Hippocampal formation (tissue), 2 donors: ENCODE results near the gene CST3.
"Not testable (repeated sequence)": the region's sequence is repeated elsewhere in the genome, so short reads cannot be mapped to it uniquely, and the experiment has no call there.

ENCODE experiments used
- DNase-seq, 2 donors: peaks; one replicate each; lab custom pipeline; 2025; lab: John Stamatoyannopoulos, UW

Gene CST3, protein sequence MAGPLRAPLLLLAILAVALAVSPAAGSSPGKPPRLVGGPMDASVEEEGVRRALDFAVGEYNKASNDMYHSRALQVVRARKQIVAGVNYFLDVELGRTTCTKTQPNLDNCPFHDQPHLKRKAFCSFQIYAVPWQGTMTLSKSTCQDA

DNA sequence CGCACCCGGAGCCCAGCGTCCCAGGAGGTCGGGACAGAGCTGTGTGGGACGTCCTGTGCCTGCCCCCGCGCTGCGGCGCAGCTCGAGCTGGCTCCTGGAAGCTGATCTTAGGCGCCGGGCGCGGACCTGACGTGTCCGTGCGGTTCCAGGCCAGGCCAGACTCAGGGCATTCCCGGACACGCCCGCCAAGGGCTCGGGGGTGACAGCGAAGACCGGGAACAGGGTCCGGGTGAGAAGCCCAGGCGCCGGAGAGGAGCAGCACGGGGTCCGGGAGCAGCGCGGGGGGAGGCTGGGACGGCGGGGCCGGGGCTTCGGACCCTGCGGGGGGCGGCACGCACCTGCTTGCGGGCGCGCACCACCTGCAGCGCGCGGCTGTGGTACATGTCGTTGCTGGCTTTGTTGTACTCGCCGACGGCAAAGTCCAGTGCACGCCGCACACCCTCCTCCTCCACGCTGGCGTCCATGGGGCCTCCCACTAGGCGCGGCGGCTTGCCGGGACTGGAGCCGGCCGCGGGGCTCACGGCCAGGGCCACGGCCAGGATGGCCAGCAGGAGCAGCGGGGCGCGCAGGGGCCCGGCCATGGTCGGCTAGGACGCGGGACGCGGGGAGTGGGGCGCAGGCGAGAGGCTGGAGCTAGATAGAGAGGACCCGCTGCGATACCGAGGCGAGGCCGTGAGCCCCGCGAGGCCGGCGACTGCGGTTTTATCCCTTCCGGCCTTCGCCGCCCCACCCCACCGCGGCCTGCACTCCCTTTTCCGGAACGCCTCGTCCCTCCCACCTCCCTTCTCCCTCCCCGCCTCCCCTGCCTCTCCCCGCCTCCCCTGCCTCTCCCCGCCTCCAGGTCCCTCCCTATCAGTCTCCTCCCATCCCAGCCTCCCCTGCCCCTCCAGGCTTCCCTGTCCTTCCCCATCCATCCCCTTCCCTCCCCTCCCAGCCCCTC is at the start of gene CST3:
Gene CST3, minus strand, starts transcription at position 674 of the 940 bp plus-strand sequence. Its CDS starts 93 bp downstream, at position 581.
- peak; percentile 63 to 67 for DNase-seq

- no peak for DNase-seq
Measured at GRCh38 chr20:23686046-23686750, 48.4 kb upstream of the CST3 start.

- DNase-seq, result not testable (repeated sequence)
Measured at GRCh38 chr20:23685529-23685896, 47.8 kb upstream of the CST3 start.

GRCh38 chr20:23684261-23684660 is 46.5 kb upstream of the CST3 start:
- no peak for DNase-seq

DNA sequence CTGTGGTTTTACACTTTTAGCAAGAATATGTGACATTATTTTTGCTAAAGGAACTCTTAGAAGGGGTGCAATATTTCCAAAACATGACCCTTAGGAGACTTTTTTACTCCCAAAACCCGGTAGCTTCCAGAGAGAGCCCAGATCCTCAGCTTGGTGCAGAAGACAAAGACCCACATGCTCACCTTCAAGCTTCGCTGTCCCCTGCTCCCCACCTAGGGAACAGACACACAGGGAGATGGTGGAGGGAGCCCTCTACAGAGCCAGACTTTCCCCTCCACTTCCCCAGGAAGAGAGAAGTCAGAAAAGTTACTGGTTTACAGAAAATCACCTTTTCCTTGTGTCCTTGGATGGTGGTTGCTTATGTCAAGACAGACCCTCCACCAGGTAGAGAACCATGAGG is 46.1 kb upstream of the CST3 start:
- no peak for DNase-seq

DNA sequence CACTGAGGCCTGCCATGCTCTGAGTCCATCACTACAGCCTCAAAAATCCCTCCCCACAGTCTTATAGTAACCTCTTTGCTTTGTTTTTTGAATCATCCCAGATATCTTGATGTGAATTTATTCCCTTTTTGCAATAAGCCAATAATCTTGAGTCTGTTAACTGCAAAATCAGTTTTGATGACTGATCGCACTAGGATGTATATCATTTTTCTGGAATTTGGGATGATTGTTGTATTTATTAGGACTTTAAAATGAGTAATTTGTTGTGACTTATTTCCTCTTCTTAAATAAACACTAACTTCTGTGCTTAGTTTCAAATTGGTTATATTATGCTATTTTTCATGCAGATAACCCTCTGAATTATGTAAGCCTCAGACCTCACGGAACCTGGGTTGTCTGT is 45.5 kb upstream of the CST3 start:
- DNase-seq, result no peak

DNA sequence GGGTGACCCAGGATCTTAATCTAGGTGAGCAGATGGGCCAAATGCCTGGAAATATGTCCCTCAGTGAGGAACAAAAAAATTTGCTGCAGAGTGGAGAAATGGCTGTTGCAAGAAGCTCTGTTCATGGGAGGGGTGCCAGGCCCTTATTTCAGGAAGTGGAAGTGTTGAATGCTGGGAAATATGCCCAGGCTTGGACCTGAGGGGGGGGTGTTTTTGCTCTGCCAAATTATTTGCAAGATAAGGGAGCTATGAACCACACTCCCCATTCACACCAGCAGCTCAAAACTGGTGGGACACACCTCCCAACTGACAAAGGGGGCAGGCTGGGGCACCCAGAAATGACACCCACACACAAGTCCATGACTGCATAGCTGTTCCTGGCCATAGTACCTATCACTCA is 42.4 kb upstream of the CST3 start:
- DNase-seq, result no peak

DNA sequence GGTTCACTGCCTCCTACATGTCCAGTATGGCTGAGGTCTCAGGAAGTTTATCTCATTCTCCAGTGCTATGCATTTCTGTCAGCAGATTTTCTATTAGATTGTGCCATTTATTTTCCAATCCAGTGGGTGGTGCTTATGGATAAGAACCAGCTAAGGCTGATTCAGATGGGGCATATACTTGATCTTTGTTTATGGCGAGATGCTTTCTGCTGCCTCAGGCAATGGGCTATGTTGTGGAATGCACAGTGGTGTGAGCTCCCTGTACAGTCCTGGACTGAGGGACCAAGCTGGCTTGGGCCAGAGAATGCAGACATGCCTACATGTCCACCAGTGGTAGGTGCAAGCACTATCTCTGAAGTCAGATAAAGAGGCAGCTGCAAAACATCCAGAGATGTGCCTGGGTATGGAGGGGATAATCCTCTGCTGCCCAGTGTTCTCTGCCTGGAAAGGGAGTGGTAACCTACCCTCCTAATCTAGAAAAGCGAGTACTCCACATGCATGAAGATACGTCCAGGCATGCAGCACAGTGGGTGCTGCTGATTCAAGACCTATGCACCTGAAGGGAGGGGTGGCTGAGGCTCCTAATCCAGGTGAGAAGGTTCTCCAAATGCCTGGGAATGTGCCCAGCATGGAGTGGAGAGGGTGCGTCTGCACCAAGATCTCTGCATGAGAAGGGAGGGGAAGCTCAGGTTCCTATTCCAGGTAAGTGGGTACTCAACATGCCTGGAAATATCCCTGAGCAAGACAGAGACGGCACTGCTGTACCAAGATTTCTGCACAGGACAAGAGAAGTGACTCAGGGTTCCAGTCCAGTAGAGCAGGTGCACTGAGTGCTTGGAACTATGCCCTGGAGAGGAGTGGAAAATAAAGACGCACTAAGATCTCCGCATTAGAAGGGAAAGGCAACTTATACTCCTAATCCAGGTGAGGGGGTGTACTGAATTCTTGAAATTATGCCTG is 41.7 kb upstream of the CST3 start:
- no peak for DNase-seq

- DNase-seq, result no peak
Measured at GRCh38 chr20:23673209-23673608, 35.5 kb upstream of the CST3 start.

GRCh38 chr20:23672158-23672557 is 34.4 kb upstream of the CST3 start:
- no peak for DNase-seq

- no peak for DNase-seq
Measured at GRCh38 chr20:23671479-23671878, 33.7 kb upstream of the CST3 start.

DNA sequence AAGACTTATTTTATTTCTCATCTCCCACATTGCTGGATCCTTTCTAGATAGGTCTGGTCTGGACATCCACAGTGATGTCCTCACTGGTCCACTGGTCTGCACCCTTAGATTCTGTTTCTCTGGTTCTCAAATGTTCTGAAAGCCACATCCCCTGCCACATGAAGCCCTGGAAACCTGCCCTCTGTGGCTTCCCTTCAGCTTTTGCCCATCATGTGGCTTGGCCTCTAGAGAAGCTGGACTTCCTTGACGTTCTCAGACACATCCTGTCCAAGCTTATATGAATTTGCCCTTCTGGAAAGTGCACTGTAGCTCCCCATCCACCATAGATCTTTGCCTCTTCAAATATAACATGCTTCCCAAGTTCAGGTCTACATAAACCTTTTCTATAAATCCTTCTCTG is 32.6 kb upstream of the CST3 start:
- no peak for DNase-seq

GRCh38 chr20:23669866-23670265 is 32.1 kb upstream of the CST3 start:
- no peak for DNase-seq

GRCh38 chr20:23669327-23669726 is 31.6 kb upstream of the CST3 start:
- DNase-seq, result no peak

- DNase-seq, result peak; percentile 15 to 19
Measured at GRCh38 chr20:23668477-23668951, 30.8 kb upstream of the CST3 start.

DNA sequence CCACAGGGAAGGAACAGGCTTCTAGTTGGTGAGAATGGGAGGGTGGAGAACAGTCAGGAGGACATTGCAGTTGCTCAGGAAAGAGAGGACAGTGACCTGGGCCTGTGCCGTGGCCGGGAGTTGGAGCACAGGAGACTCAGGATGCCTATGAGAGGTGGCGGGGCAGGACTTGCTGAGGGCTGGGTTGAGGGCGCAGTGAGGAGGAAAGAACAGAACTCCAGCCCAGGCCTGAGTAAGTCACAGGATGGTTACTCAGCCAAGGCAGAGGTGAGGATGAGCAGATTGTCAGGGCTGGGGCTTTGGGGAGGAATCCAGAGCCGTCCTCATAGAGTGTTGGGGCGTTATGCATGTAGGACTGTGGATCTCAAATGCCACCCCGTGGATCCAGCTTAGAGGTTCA is 29.9 kb upstream of the CST3 start:
- no peak for DNase-seq

- no peak for DNase-seq
Measured at GRCh38 chr20:23666698-23667097, 28.9 kb upstream of the CST3 start.

- no peak for DNase-seq
Measured at GRCh38 chr20:23666189-23666588, 28.4 kb upstream of the CST3 start.

- DNase-seq, result no peak
Measured at GRCh38 chr20:23664954-23665353, 27.2 kb upstream of the CST3 start.

DNA sequence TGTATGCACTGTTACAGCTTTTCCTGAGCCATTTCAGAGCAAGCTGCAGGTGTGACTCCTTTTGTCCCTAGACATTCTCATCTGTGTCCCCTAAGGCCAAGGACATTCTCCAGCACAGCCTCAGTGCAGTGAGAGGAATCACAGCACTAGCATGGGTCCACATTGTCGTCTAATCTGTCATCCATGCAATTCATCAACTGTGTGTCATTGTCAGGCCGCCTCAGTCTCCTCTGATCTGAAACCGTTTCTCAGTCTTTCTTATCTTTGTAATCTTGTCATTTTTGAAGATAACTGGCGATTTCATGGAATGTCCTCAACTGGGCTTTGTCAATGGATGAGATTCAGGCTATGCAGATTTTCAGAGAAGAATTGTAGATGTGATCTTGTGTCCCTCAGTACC is 26.3 kb upstream of the CST3 start:
- DNase-seq, result not testable (repeated sequence)

DNA sequence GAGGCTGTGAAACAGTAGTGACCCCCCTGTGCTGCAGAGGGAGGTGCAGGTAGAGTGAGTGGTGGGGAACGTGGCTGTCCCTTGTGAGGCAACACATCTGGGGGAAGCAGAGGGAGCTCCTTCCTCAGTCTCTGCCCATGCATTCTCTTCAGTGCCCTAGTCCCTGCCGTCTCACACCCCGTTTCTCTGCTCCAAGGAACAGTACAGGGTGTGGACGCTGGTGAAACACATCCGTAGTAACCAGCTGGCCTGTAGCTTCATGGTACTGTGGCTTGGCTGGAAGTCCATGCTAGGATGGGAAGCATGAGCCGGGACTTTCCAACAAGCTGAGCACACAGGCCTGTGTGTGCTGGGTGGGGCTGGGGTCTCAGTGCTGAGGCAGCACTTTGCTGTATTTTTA is 25.4 kb upstream of the CST3 start:
- DNase-seq, result no peak
